Measurements from ENCODE around the gene ADI1. TPM values are rescaled to one million over a fixed set of nuclear protein-coding genes. Genes with fewer than 3 reads are reported as not detected.
"Not testable (repeated sequence)": the region's sequence is repeated elsewhere in the genome, so short reads cannot be mapped to it uniquely, and the experiment has no call there.

Gene ADI1
- total and polyA plus RNA-seq, 5 donors = 124 to 195 (median 157) TPM

- Histone ChIP-seq H3K4me3 (ENCODE audit: low read length) (no peak overlapping the region), H3K27ac (ENCODE audit: low read length) (no peak overlapping the region), H3K9me3 (ENCODE audit: control insufficient read depth, low read length) (no peaks in the 10 kb centered on the region), H3K4me1 (ENCODE audit: control insufficient read depth, insufficient read depth, low read length) (peaks cover 2% of the 10 kb centered on the region), H3K27me3 (ENCODE audit: control insufficient read depth, insufficient read depth) (no peaks in the 10 kb centered on the region)
- ATAC-seq (no peak), DNase-seq (no peak)
- intact Hi-C loops (cut with DNase I) = loop anchor here in 1 of 4 donors (5.0 kb wide), 1 partner anchor 56 kb away; no protein-coding TSS in a partner anchor
- WGBS = 88% methylated on average over 40 of the region's 40 CpGs
Measured at GRCh38 chr2:3527886-3528785, 8.8 kb upstream of the ADI1 start.

- intact Hi-C loops (cut with DNase I) = loop anchor here in 1 of 4 donors (5.0 kb wide), 1 partner anchor 55 kb away; no protein-coding TSS in a partner anchor
- DNase-seq = no peak
- Histone ChIP-seq H3K27me3 (ENCODE audit: control insufficient read depth, insufficient read depth) (no peaks in the 10 kb centered on the region), H3K4me1 (ENCODE audit: control insufficient read depth, insufficient read depth, low read length) (peaks cover 2% of the 10 kb centered on the region), H3K27ac (ENCODE audit: low read length) (no peak overlapping the region), H3K9me3 (ENCODE audit: control insufficient read depth, low read length) (no peaks in the 10 kb centered on the region), H3K4me3 (ENCODE audit: low read length) (no peak overlapping the region)
- no peak for ATAC-seq
- 96% methylated on average over 22 of the region's 22 CpGs for WGBS
Measured at GRCh38 chr2:3526871-3527270, 7.5 kb upstream of the ADI1 start.

- Histone ChIP-seq H3K4me3 (ENCODE audit: low read length) (no peak overlapping the region), H3K27ac (ENCODE audit: low read length) (peak overlapping the region; percentile 89), H3K27me3 (ENCODE audit: control insufficient read depth, insufficient read depth) (no peaks in the 10 kb centered on the region), H3K9me3 (ENCODE audit: control insufficient read depth, low read length) (no peaks in the 10 kb centered on the region), H3K4me1 (ENCODE audit: control insufficient read depth, insufficient read depth, low read length) (peaks cover 9% of the 10 kb centered on the region)
- WGBS = 20% methylated on average over 4 of the region's 4 CpGs
- intact Hi-C loops (cut with DNase I) = no loop called here
- ATAC-seq (no peak), DNase-seq (no peak)
Measured at GRCh38 chr2:3523551-3524041, 4.3 kb upstream of the ADI1 start.

GRCh38 chr2:3522961-3523421 lies 3.7 kb upstream of the ADI1 start:
- peak overlapping the region; percentile 89 for H3K27ac ChIP-seq (ENCODE audit: low read length)
- no peak for ATAC-seq
- intact Hi-C loops (cut with DNase I) = no loop called here
- H3K27me3 ChIP-seq (ENCODE audit: control insufficient read depth, insufficient read depth) = no peaks in the 10 kb centered on the region
- DNase-seq = peak in 1 of 3 donors; percentile 81
- no peaks in the 10 kb centered on the region for H3K9me3 ChIP-seq (ENCODE audit: control insufficient read depth, low read length)
- 23% methylated on average over 13 of the region's 13 CpGs for WGBS
- no peak overlapping the region for H3K4me3 ChIP-seq (ENCODE audit: low read length)
- peaks cover 9% of the 10 kb centered on the region for H3K4me1 ChIP-seq (ENCODE audit: control insufficient read depth, insufficient read depth, low read length)

GRCh38 chr2:3520591-3520990 lies 1.3 kb upstream of the ADI1 start:
- no peak for ATAC-seq
- Histone ChIP-seq H3K4me1 (ENCODE audit: control insufficient read depth, insufficient read depth, low read length) (peaks cover 9% of the 10 kb centered on the region), H3K9me3 (ENCODE audit: control insufficient read depth, low read length) (no peaks in the 10 kb centered on the region), H3K27me3 (ENCODE audit: control insufficient read depth, insufficient read depth) (no peaks in the 10 kb centered on the region), H3K4me3 (ENCODE audit: low read length) (no peak overlapping the region), H3K27ac (ENCODE audit: low read length) (peak overlapping the region; percentile 69)
- WGBS = 93% methylated on average over 6 of the region's 6 CpGs
- DNase-seq = no peak
- intact Hi-C loops (cut with DNase I) = no loop called here

GRCh38 chr2:3518496-3519254 lies 656 bp downstream of the ADI1 start:
- intact Hi-C loops (cut with DNase I) = no loop called here
- Histone ChIP-seq H3K27me3 (ENCODE audit: control insufficient read depth, insufficient read depth) (no peaks in the 10 kb centered on the region), H3K4me1 (ENCODE audit: control insufficient read depth, insufficient read depth, low read length) (peaks cover 8% of the 10 kb centered on the region), H3K27ac (ENCODE audit: low read length) (peak overlapping the region; percentile 93), H3K9me3 (ENCODE audit: control insufficient read depth, low read length) (no peaks in the 10 kb centered on the region), H3K4me3 (ENCODE audit: low read length) (peak overlapping the region; percentile 86)
- WGBS = under 1% methylated on average over 67 of the region's 67 CpGs
- peak; percentile 99 to 100 (median 100) for DNase-seq
- ATAC-seq = peak; percentile 95 to 97

- H3K4me1 ChIP-seq (ENCODE audit: control insufficient read depth, insufficient read depth, low read length) = peaks cover 7% of the 10 kb centered on the region
- 27% methylated on average over 3 of the region's 3 CpGs for WGBS
- no peak for DNase-seq
- H3K27me3 ChIP-seq (ENCODE audit: control insufficient read depth, insufficient read depth) = no peaks in the 10 kb centered on the region
- intact Hi-C loops (cut with DNase I) = no loop called here
- no peak for ATAC-seq
- H3K9me3 ChIP-seq (ENCODE audit: control insufficient read depth, low read length) = no peaks in the 10 kb centered on the region
- H3K27ac ChIP-seq (ENCODE audit: low read length) = peak overlapping the region; percentile 90
- peak overlapping the region; percentile 86 for H3K4me3 ChIP-seq (ENCODE audit: low read length)
Measured at GRCh38 chr2:3517948-3518495, 1.3 kb downstream of the ADI1 start.

GRCh38 chr2:3516831-3517230 lies 2.5 kb downstream of the ADI1 start:
- Histone ChIP-seq H3K27ac (ENCODE audit: low read length) (peak overlapping the region; percentile 32), H3K27me3 (ENCODE audit: control insufficient read depth, insufficient read depth) (no peaks in the 10 kb centered on the region), H3K4me3 (ENCODE audit: low read length) (no peak overlapping the region), H3K4me1 (ENCODE audit: control insufficient read depth, insufficient read depth, low read length) (peaks cover 7% of the 10 kb centered on the region), H3K9me3 (ENCODE audit: control insufficient read depth, low read length) (no peaks in the 10 kb centered on the region)
- no peak for ATAC-seq
- no peak for DNase-seq
- 98% methylated on average over 3 of the region's 3 CpGs for WGBS
- intact Hi-C loops (cut with DNase I) = no loop called here

- H3K4me1 ChIP-seq (ENCODE audit: control insufficient read depth, insufficient read depth, low read length); ATAC-seq; intact Hi-C loops (cut with DNase I); H3K4me3 ChIP-seq (ENCODE audit: low read length); H3K27me3 ChIP-seq (ENCODE audit: control insufficient read depth, insufficient read depth); DNase-seq; H3K9me3 ChIP-seq (ENCODE audit: control insufficient read depth, low read length); H3K27ac ChIP-seq (ENCODE audit: low read length): not testable (repeated sequence)
- WGBS = 97% methylated on average over 5 of the region's 5 CpGs
Measured at GRCh38 chr2:3515438-3515837, 3.9 kb downstream of the ADI1 start.

- no peaks in the 10 kb centered on the region for H3K4me1 ChIP-seq (ENCODE audit: control insufficient read depth, insufficient read depth, low read length)
- intact Hi-C loops (cut with DNase I) = no loop called here
- H3K27ac ChIP-seq (ENCODE audit: low read length) = no peak overlapping the region
- no peaks in the 10 kb centered on the region for H3K27me3 ChIP-seq (ENCODE audit: control insufficient read depth, insufficient read depth)
- 97% methylated on average over 3 of the region's 3 CpGs for WGBS
- no peak overlapping the region for H3K4me3 ChIP-seq (ENCODE audit: low read length)
- ATAC-seq (no peak), DNase-seq (no peak)
- no peaks in the 10 kb centered on the region for H3K9me3 ChIP-seq (ENCODE audit: control insufficient read depth, low read length)
Measured at GRCh38 chr2:3513026-3513810, 6.1 kb downstream of the ADI1 start.
